Keratinocyte (primary cell): ENCODE results near the gene ZNF804B.
A peak's percentile ranks its signal among the peaks of the same experiment; 100 is the strongest.

Source experiments
- CTCF ChIP-seq, 3 experiments: IDR thresholded peaks in 1 of 3; conservative IDR thresholded peaks in 1 of 3; optimal IDR thresholded peaks in 1 of 3; 2 replicates in 2 of 3; 3 replicates in 1 of 3; pipeline versions ENCODE3 to v1.5.1; 2011; ENCODE audit warnings: low read length in 3 of 3, mild to moderate bottlenecking in 3 of 3, moderate library complexity in 2 of 3, control low read depth in 1 of 3, inconsistent platforms in 1 of 3; ENCODE audit not compliant: insufficient read depth in 2 of 3; ENCODE audit errors: extremely low read depth in 1 of 3
- EZH2 ChIP-seq: IDR thresholded peaks from one replicate; pipeline ENCODE4 v1.6.1; 2012; ENCODE audit warnings: inconsistent platforms, mild to moderate bottlenecking, low read length, moderate library complexity

GRCh38 chr7:88760136-88760515 lies 626 bp downstream of the ZNF804B start:
- no peak for TF ChIP-seq CTCF (optimal IDR thresholded peaks at IDR 0.05 in 1 of 3, IDR thresholded peaks at IDR 0.05 in 1 of 3, conservative IDR thresholded peaks at IDR 0.05 in 1 of 3; ENCODE audit: extremely low read depth in 1 of 3, insufficient read depth in 2 of 3, low read length in 3 of 3)
- TF ChIP-seq EZH2 = peak; percentile 72
